ENCODE results near the gene LEMD1.
A peak's percentile ranks its signal among the peaks of the same experiment; 100 is the strongest.
"Not testable (repeated sequence)": the region's sequence is repeated elsewhere in the genome, so short reads cannot be mapped to it uniquely, and the experiment has no call there.

LEMD1 gene

GRCh38 chr1:205379056-205379455 lies 42.8 kb downstream of the LEMD1 start:
- DNase-seq (ENCODE audit: low spot score), result no peak

DNA sequence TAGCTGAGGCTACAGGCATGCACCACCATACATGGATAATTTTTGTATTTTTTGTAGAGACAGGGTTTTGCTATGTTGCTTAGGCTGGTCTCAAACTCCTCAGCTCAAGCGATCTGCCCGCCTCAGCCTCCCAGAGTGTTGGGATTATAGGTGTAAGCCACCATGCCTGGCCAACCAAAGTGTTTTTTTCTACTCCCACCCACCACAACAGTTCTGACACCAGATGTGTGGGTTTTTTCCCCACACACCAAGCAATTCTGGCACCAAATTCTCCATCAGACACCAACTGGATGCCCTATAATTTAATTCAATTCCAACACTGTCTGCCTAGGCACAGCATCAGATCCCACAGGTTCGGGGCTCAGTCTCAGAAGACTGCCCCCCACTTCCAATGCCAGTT lies 44.5 kb downstream of the LEMD1 start:
- DNase-seq (ENCODE audit: low spot score), result no peak

- no peak for DNase-seq (ENCODE audit: low spot score)
Measured at GRCh38 chr1:205376739-205377138, 45.1 kb downstream of the LEMD1 start.

DNA sequence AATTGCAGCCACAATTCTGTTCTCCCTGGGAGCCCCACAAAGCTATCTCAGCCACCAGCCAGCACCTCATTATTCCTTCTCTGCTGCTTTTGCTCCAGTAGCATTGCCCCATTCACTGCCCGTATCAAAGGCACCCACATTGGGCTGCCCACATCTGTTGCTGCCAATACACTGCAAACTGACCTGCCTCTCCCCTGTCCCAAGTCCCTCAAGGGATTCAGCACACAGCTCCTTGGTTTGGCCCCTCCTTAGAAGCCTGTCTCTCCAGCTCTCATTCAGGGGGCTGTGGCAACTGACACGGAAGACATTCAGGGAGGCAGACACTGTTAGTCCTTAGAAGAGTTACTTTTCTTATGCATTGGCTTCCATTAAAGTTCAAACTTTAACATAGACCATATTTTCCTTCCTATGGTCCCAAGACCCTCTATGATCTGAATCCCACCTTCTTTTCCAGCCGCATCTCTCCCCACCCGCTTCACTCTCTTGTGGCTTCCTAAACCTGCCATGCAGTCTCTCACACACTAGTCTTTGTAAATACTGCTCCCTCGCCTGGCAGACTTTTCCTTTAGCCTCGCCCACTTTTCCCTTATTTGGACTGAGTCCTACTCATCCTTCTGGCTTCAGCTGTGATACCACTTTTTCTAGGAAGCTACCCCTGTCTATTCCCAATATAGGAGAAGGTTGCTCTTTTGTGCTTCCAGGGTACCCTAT lies 45.9 kb downstream of the LEMD1 start:
- peak; percentile 83 for DNase-seq (ENCODE audit: low spot score)

GRCh38 chr1:205374210-205375078 lies 47.4 kb downstream of the LEMD1 start:
- no peak for DNase-seq (ENCODE audit: low spot score)

DNA sequence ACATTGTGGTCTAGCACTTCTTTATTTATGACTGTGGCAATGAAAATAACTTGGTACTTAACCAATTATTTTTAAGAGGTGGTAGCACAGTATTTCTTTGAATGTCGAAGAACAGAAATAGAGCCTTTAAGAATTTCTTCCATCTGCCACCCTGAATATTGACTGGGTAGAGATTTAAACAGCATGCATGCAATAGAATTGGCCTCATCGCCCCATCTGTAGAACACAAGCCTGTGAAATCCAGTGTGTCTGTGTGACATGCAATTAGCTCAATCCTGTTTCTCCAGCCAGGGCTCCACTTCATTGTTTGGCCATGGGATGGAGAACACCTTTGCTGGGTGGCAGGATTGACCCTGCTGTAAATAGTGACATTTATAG lies 48.1 kb downstream of the LEMD1 start:
- DNase-seq (ENCODE audit: low spot score), result no peak

- DNase-seq (ENCODE audit: low spot score), result no peak
Measured at GRCh38 chr1:205373022-205373797, 48.6 kb downstream of the LEMD1 start.

- no peak for DNase-seq (ENCODE audit: low spot score)
Measured at GRCh38 chr1:205371871-205372660, 49.8 kb downstream of the LEMD1 start.

GRCh38 chr1:205370780-205371179 lies 51.1 kb downstream of the LEMD1 start:
- DNase-seq (ENCODE audit: low spot score), result no peak

- DNase-seq (ENCODE audit: low spot score), result no peak
Measured at GRCh38 chr1:205369701-205370123, 52.1 kb downstream of the LEMD1 start.

DNA sequence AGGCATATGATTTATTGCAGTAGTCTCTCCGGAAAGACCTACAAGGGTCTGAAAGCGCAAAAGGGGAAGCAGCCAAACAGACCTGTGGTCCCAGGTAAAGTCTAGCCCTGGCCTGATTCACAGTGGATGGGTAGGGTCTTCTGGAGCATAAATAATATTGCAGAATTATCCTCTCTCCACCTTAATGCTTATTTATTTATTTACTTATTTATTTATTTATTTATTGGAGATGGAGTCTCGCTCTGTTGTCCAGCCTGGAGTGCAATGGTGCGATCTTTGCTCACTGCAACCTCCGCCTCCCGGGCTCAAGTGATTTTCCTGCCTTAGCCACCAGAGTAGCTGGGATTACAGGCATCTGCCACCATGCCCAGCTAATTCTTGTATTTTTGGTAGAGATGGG lies 53.4 kb downstream of the LEMD1 start:
- no peak for DNase-seq (ENCODE audit: low spot score)

- no peak for DNase-seq (ENCODE audit: low spot score)
Measured at GRCh38 chr1:205365945-205366463, 55.9 kb downstream of the LEMD1 start.

GRCh38 chr1:205365086-205365485 lies 56.8 kb downstream of the LEMD1 start:
- DNase-seq (ENCODE audit: low spot score), result not testable (repeated sequence)

GRCh38 chr1:205360891-205361290 lies 61.0 kb downstream of the LEMD1 start:
- no peak for DNase-seq (ENCODE audit: low spot score)

DNA sequence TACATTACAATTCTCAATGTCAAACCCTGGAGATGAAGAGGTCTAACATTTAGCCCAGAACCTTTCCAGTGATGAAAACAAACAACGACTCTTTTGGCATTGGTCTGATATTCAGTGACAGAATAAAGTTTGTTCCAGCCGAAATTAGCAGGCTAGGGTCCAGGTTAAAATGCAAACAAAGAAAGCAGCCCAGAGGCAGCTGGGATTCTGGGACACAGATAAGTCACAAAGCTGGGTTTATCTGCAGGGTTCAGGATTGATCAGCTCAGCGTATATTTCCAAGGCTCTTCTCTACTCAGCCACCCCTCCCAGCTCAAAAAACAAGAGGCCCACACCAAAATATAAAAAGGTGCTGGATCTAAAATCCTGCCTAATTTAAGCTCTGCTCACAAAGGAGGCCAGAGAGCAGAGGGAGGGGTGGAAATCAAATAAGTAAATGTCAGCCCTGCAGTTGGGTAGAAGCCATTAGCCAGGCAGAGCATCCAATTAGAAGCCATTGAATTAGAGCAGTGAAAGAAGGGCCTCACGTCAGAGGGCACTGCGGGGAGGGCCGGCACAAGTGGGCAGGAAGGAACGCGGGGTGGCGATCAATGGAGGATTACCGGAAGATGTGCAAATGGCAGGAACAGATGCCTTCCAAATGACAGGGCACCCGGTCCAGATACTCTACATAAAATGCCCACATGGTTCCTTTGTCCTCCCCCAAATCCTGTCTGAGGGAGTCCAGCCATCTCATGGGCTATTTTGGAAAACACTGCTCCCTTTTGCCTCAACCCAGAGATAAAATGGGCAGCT lies 61.9 kb downstream of the LEMD1 start:
- DNase-seq (ENCODE audit: low spot score), result no peak

GRCh38 chr1:205358579-205358978 lies 63.3 kb downstream of the LEMD1 start:
- no peak for DNase-seq (ENCODE audit: low spot score)

GRCh38 chr1:205357567-205357966 lies 64.3 kb downstream of the LEMD1 start:
- DNase-seq (ENCODE audit: low spot score), result no peak

DNA sequence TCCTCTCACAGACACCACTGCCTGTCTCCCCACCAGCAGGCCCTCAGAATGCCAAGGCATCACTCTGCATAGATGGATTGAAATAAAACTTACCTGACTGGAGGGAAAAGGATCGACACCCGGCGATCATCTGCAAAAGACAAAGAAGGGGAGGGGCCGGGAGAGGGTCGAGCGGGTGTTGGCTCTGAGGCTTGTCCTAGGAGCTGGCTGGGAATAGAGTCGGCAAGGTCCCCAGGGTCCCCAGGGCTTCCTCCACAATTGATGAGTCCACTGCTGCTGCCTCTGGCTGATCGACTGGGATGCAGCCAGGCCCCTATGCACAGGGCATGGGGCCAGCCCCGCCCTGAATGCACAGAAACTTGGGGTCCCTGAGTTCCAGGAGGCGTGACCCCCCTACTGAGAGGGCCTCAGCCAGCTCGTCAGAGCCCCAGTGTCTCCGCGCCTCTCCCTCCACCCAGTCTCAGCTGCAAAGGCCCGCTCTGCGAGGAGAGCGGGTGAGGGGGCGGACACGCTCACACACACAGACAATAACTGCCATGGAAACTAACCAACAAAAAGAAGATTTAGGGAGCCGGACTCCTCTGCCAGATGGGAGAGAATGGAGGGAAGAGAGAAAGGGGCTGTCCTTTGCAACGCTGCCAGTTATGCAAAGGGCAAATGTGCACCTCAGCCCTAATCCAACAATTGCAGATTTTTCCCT lies 65.3 kb downstream of the LEMD1 start, which contains the start of gene KLHDC8A:
TSS of gene KLHDC8A (minus strand) at position 483 of the 700 bp plus-strand sequence. CDS start 13,318 bp downstream, outside the sequence.
- DNase-seq (ENCODE audit: low spot score), result no peak

GRCh38 chr1:205355075-205355453 lies 66.8 kb downstream of the LEMD1 start:
- DNase-seq (ENCODE audit: low spot score), result no peak
